Esophagus squamous epithelium (tissue), 4 donors: ENCODE measurements around the gene CAPS2.

Source experiments
- POLR2A ChIP-seq, 4 donors: fragments of 450-650 bp; IDR thresholded peaks; one replicate each; pipeline ENCODE4 v1.6.1; 2017; ENCODE audit warnings: antibody characterized with exemption in 4 of 4, mild to moderate bottlenecking in 4 of 4, moderate library complexity in 3 of 4
- TF ChIP-seq, protein P1 (sequence below), 6 experiments: fragments of 450-650 bp in 4 of 6; fragments of 200-600 bp in 2 of 6; sonication (generic) in 2 of 6; IDR thresholded peaks; one replicate each; pipeline ENCODE4 v1.5.1; 2016 to 2019; ENCODE audit warnings: antibody characterized with exemption in 6 of 6, mild to moderate bottlenecking in 4 of 6, moderate library complexity in 4 of 6

- no peak for TF ChIP-seq POLR2A (IDR thresholded peaks at IDR 0.05)
- TF ChIP-seq, protein P1, sequence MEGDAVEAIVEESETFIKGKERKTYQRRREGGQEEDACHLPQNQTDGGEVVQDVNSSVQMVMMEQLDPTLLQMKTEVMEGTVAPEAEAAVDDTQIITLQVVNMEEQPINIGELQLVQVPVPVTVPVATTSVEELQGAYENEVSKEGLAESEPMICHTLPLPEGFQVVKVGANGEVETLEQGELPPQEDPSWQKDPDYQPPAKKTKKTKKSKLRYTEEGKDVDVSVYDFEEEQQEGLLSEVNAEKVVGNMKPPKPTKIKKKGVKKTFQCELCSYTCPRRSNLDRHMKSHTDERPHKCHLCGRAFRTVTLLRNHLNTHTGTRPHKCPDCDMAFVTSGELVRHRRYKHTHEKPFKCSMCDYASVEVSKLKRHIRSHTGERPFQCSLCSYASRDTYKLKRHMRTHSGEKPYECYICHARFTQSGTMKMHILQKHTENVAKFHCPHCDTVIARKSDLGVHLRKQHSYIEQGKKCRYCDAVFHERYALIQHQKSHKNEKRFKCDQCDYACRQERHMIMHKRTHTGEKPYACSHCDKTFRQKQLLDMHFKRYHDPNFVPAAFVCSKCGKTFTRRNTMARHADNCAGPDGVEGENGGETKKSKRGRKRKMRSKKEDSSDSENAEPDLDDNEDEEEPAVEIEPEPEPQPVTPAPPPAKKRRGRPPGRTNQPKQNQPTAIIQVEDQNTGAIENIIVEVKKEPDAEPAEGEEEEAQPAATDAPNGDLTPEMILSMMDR (IDR thresholded peaks at IDR 0.05), result no peak
These were observed 34.8 kb upstream of the CAPS2 start for GRCh38 chr12:75364919-75365318.
